ENCODE data around the gene CTRB1. TPM values are rescaled to one million over a fixed set of nuclear protein-coding genes. Genes with fewer than 3 reads are reported as not detected.

The CTRB1 gene
- total and polyA plus RNA-seq, 2 of the 8 experiments (the other 6 are each of a cell fraction or from before 2014, with no cell fraction given): not detected

- no peak for DNase-seq (ENCODE audit: low read depth in 1 of 2, low spot score in 2 of 2)
- Histone ChIP-seq H3K9ac (replicated peaks in 1 of 4; ENCODE audit: extremely low read depth in 1 of 4, low read depth in 3 of 4, low read length in 3 of 4) (no peak overlapping the region), H2BK5ac (ENCODE audit: low read depth, low read length) (no peak overlapping the region), H3K9me3 (ENCODE audit: insufficient read depth in 2 of 2, low read depth in 1 of 2, low read length in 1 of 2) (no peaks in the 10 kb centered on the region), H3K4ac (replicated peaks; ENCODE audit: insufficient read length, low read depth, low read length) (no peak overlapping the region), H2BK12ac (ENCODE audit: low read depth, low read length) (no peak overlapping the region), H2AFZ (ENCODE audit: low read length) (no peak overlapping the region), H2BK120ac (replicated peaks; ENCODE audit: low read depth, low read length) (no peak overlapping the region), H3K4me1 (replicated peaks in 1 of 4; ENCODE audit: control insufficient read depth in 3 of 4, insufficient read depth in 4 of 4, low read length in 3 of 4) (no peaks in the 10 kb centered on the region), H3K23ac (ENCODE audit: insufficient read length) (no peak overlapping the region), H3K56ac (replicated peaks; ENCODE audit: insufficient read length, low read depth, low read length) (no peak overlapping the region), H3K18ac (ENCODE audit: extremely low read depth, low read length) (no peak overlapping the region), H3K36me3 (ENCODE audit: control insufficient read depth in 2 of 4, insufficient read depth in 4 of 4, low read length in 3 of 4) (no peaks in the 10 kb centered on the region), H3K79me2 (ENCODE audit: control insufficient read depth in 1 of 2, insufficient read depth in 2 of 2, low read length in 2 of 2) (no peaks in the 10 kb centered on the region), H2AK5ac (ENCODE audit: low read depth, low read length) (no peak overlapping the region), H4K20me1 (replicated peaks in 1 of 2; ENCODE audit: control insufficient read depth in 1 of 2, insufficient read depth in 2 of 2, low read length in 2 of 2) (no peaks in the 10 kb centered on the region), H4K8ac (ENCODE audit: extremely low read depth, insufficient read depth, low read length) (no peak overlapping the region; the same call in 1 of the 2 replicates), H4K5ac (ENCODE audit: insufficient read length, low read depth, low read length) (no peak overlapping the region), H3K14ac (ENCODE audit: insufficient read length) (no peak overlapping the region), H3K27me3 (replicated peaks in 1 of 4; ENCODE audit: control insufficient read depth in 3 of 4, extremely low read depth in 1 of 4, insufficient read depth in 3 of 4, low read length in 3 of 4) (no peaks in the 10 kb centered on the region), H2BK15ac (ENCODE audit: low read length) (no peak overlapping the region), H3K27ac (ENCODE audit: low read depth, low read length) (no peak overlapping the region), H3K23me2 (ENCODE audit: low read depth, low read length) (no peaks in the 10 kb centered on the region), H4K91ac (replicated peaks; ENCODE audit: insufficient read length, low read length) (no peak overlapping the region), H2BK20ac (ENCODE audit: low read length) (no peak overlapping the region), H3K4me3 (ENCODE audit: extremely low read depth in 1 of 4, insufficient read depth in 2 of 4, low read depth in 3 of 4, low read length in 4 of 4) (no peak overlapping the region), H3K4me2 (ENCODE audit: insufficient read depth in 1 of 2, low read depth in 2 of 2, low read length in 2 of 2) (no peak overlapping the region), H3K79me1 (ENCODE audit: low read depth, low read length) (no peaks in the 10 kb centered on the region)
- TF ChIP-seq NRF1 (IDR thresholded peaks at IDR 0.05; ENCODE audit: low read depth, low read length) (no peak), CHD1 (IDR thresholded peaks at IDR 0.05; ENCODE audit: low read depth, low read length) (no peak), SP2 (IDR thresholded peaks at IDR 0.05; ENCODE audit: low read length) (no peak), RBBP5 (IDR thresholded peaks at IDR 0.05; ENCODE audit: borderline replicate concordance, low read depth, low read length) (no peak)
- WGBS, 2 experiments (ENCODE audit: extremely low coverage in 1 of 2, insufficient coverage in 1 of 2, insufficient read length in 1 of 2, insufficient replicate concordance in 2 of 2, low coverage in 1 of 2, low lambda C conversion rate in 2 of 2, missing lambda C conversion rate in 1 of 2): 89% methylated on average over 5 of the region's 5 CpGs; no CpG with 5 or more reads in 1 of the 2 experiments
- no peak for FAIRE-seq
- CTCF ChIA-PET (ENCODE audit: partially characterized antibody): interaction anchor here (0.6 to 15.0 kb wide), 3 partner anchors 20 to 236 kb away, joined by 3 to 157 read pairs (median 3); no protein-coding TSS in a partner anchor
- POLR2A ChIA-PET (ENCODE audit: partially characterized antibody): interaction anchor here (1.3 kb wide), 1 partner anchor 8 kb away, joined by 3 read pairs; no protein-coding TSS in a partner anchor
Measured at GRCh38 chr16:75219838-75220237, 1.1 kb downstream of the CTRB1 start.
